ENCODE data around the gene SP140. TPM values are rescaled to one million over a fixed set of nuclear protein-coding genes. Genes with fewer than 3 reads are reported as not detected.
A peak's percentile ranks its signal among the peaks of the same experiment; 100 is the strongest.

Gene SP140
- total and polyA plus RNA-seq, 10 of the 15 experiments (the other 5 are each of a cell fraction or from before 2014, with no cell fraction given) = 61.7 to 164 (median 90.7) TPM

- TF ChIP-seq, protein P1, sequence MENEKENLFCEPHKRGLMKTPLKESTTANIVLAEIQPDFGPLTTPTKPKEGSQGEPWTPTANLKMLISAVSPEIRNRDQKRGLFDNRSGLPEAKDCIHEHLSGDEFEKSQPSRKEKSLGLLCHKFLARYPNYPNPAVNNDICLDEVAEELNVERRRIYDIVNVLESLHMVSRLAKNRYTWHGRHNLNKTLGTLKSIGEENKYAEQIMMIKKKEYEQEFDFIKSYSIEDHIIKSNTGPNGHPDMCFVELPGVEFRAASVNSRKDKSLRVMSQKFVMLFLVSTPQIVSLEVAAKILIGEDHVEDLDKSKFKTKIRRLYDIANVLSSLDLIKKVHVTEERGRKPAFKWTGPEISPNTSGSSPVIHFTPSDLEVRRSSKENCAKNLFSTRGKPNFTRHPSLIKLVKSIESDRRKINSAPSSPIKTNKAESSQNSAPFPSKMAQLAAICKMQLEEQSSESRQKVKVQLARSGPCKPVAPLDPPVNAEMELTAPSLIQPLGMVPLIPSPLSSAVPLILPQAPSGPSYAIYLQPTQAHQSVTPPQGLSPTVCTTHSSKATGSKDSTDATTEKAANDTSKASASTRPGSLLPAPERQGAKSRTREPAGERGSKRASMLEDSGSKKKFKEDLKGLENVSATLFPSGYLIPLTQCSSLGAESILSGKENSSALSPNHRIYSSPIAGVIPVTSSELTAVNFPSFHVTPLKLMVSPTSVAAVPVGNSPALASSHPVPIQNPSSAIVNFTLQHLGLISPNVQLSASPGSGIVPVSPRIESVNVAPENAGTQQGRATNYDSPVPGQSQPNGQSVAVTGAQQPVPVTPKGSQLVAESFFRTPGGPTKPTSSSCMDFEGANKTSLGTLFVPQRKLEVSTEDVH (IDR thresholded peaks at IDR 0.05; ENCODE audit: low read depth, partially characterized antibody) = no peak
- peak; percentile 35; the same call in 1 of the 2 replicates for TF ChIP-seq MXI1 (IDR thresholded peaks at IDR 0.05; ENCODE audit: low read depth, low read length)
- TF ChIP-seq EP300 (IDR thresholded peaks at IDR 0.05; ENCODE audit: borderline replicate concordance in 1 of 2, control insufficient read depth in 1 of 2, low read depth in 2 of 2, low read length in 2 of 2) = peak; percentile 12 to 86; a peak in 2 of 4 replicates
- peak; percentile 99 for TF ChIP-seq SPI1 (IDR thresholded peaks at IDR 0.05; ENCODE audit: borderline replicate concordance, insufficient read depth, low read depth, low read length)
- TF ChIP-seq SUPT20H (IDR thresholded peaks at IDR 0.05; ENCODE audit: borderline replicate concordance, control insufficient read depth, low read depth, low read length) = no peak
- peak; percentile 46; the same call in 1 of the 2 replicates for TF ChIP-seq TAF1 (IDR thresholded peaks at IDR 0.05; ENCODE audit: borderline replicate concordance, low read depth, low read length)
- no peak for TF ChIP-seq POLR2A (IDR thresholded peaks at IDR 0.05; ENCODE audit: low read depth, low read length)
- no peak for TF ChIP-seq CHD2 (IDR thresholded peaks at IDR 0.05; ENCODE audit: borderline replicate concordance, low read depth, low read length)
- no peak for TF ChIP-seq SMARCA5 (IDR thresholded peaks at IDR 0.05)
- TF ChIP-seq RAD21 (IDR thresholded peaks at IDR 0.05; ENCODE audit: insufficient read depth, low read depth, low read length) = no peak
- TF ChIP-seq MEF2A (IDR thresholded peaks at IDR 0.05; ENCODE audit: insufficient read depth, low read depth, low read length) = peak; percentile 53; the same call in 1 of the 2 replicates
- TF ChIP-seq, protein P2, sequence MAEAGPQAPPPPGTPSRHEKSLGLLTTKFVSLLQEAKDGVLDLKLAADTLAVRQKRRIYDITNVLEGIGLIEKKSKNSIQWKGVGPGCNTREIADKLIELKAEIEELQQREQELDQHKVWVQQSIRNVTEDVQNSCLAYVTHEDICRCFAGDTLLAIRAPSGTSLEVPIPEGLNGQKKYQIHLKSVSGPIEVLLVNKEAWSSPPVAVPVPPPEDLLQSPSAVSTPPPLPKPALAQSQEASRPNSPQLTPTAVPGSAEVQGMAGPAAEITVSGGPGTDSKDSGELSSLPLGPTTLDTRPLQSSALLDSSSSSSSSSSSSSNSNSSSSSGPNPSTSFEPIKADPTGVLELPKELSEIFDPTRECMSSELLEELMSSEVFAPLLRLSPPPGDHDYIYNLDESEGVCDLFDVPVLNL (IDR thresholded peaks at IDR 0.05; ENCODE audit: low read depth, low read length) = no peak
- TF ChIP-seq, protein P3, sequence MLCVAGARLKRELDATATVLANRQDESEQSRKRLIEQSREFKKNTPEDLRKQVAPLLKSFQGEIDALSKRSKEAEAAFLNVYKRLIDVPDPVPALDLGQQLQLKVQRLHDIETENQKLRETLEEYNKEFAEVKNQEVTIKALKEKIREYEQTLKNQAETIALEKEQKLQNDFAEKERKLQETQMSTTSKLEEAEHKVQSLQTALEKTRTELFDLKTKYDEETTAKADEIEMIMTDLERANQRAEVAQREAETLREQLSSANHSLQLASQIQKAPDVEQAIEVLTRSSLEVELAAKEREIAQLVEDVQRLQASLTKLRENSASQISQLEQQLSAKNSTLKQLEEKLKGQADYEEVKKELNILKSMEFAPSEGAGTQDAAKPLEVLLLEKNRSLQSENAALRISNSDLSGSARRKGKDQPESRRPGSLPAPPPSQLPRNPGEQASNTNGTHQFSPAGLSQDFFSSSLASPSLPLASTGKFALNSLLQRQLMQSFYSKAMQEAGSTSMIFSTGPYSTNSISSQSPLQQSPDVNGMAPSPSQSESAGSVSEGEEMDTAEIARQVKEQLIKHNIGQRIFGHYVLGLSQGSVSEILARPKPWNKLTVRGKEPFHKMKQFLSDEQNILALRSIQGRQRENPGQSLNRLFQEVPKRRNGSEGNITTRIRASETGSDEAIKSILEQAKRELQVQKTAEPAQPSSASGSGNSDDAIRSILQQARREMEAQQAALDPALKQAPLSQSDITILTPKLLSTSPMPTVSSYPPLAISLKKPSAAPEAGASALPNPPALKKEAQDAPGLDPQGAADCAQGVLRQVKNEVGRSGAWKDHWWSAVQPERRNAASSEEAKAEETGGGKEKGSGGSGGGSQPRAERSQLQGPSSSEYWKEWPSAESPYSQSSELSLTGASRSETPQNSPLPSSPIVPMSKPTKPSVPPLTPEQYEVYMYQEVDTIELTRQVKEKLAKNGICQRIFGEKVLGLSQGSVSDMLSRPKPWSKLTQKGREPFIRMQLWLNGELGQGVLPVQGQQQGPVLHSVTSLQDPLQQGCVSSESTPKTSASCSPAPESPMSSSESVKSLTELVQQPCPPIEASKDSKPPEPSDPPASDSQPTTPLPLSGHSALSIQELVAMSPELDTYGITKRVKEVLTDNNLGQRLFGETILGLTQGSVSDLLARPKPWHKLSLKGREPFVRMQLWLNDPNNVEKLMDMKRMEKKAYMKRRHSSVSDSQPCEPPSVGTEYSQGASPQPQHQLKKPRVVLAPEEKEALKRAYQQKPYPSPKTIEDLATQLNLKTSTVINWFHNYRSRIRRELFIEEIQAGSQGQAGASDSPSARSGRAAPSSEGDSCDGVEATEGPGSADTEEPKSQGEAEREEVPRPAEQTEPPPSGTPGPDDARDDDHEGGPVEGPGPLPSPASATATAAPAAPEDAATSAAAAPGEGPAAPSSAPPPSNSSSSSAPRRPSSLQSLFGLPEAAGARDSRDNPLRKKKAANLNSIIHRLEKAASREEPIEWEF (IDR thresholded peaks at IDR 0.05; ENCODE audit: insufficient replicate concordance, low read depth, low read length) = no peak
- no peak for TF ChIP-seq PML (IDR thresholded peaks at IDR 0.05; ENCODE audit: low read length)
- no peak for TF ChIP-seq ZNF24 (IDR thresholded peaks at IDR 0.05)
- no peak for TF ChIP-seq CBFB (IDR thresholded peaks at IDR 0.05; ENCODE audit: low read depth)
- TF ChIP-seq CHD1 (IDR thresholded peaks at IDR 0.05; ENCODE audit: low read depth, low read length) = no peak
- TF ChIP-seq CEBPB (IDR thresholded peaks at IDR 0.05; ENCODE audit: borderline replicate concordance in 1 of 2, low read depth in 2 of 2, low read length in 2 of 2) = no peak
- TF ChIP-seq MTA3 (IDR thresholded peaks at IDR 0.05; ENCODE audit: borderline replicate concordance, low read length) = peak; percentile 39; the same call in 1 of the 2 replicates
- no peak for TF ChIP-seq SUZ12 (IDR thresholded peaks at IDR 0.05; ENCODE audit: unreplicated experiment)
Measured at GRCh38 chr2:230226051-230226551, 565 bp downstream of the SP140 start (continued).

Measured in GM12878 (cell line).